Measurements from ENCODE around the gene TPCN1.
"Not testable (repeated sequence)": the region's sequence is repeated elsewhere in the genome, so short reads cannot be mapped to it uniquely, and the experiment has no call there.

Gene TPCN1

DNA sequence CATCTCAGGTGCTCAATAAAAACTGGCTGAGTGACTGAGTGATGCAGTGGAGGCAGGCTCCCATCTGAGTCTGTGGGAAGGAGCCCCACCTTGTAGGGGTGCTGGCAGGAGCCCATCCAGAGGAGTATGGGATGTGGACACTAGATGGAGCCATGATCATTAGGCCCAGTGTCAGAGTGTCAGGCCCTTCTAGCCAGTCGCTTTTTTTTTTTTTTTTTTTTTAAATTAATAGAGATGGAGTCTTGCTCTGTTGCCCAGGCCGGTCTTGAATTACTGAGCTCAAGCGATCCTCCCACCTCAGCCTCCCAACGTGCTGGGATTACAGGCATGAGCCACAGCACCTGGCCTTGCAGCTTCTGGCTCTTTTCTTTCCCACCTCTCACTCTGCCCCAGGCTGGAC is 24.3 kb upstream of the TPCN1 start:
- peak; percentile 32 for DNase-seq (ENCODE audit: low read depth)

DNA sequence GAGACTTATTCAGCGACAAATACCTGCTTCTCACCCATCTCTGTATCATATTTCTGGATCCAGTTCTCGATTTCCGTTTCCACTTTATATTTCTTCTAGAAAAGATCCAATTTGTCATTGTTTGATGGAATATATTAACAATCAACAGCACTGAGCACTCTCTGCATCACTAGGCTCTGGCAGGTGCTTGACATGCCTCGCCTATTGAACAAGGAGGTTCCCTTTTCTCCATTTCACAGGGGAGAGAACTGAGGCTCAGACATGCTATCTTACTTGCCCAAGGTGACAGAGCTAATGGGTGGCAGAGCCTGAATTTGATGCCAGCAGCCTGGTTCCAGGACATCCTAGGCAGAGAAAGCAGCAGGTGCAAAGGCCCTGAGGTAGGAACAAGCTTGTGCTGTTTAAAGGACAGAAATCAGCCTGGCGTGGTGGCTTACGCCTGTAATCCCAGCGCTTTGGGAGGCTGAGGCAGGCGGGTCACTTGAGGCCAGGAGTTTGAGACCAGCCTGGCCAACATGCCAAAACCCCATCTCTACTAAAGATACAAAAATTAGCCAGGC is 23.7 kb upstream of the TPCN1 start:
- no peak for DNase-seq (ENCODE audit: low read depth)

DNA sequence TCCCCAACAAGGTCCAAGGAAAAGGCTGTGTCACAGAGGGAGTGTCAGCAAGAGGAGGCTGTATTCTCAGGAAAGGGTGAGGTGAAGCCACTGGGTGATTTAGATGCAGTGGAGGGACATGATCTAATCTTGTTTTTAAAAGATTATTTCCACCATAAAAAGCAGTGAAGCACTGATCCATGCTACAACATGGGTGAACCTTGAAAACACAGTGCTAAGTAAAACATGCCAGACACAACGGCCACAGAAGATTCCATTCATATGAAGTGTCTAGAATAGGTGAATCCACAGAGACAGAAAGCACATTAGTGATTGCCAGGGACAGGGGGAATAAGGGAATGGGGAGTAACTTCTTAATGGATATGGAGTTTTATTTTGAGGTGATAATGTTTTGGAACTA is 23.0 kb upstream of the TPCN1 start:
- DNase-seq (ENCODE audit: low read depth) = no peak

DNA sequence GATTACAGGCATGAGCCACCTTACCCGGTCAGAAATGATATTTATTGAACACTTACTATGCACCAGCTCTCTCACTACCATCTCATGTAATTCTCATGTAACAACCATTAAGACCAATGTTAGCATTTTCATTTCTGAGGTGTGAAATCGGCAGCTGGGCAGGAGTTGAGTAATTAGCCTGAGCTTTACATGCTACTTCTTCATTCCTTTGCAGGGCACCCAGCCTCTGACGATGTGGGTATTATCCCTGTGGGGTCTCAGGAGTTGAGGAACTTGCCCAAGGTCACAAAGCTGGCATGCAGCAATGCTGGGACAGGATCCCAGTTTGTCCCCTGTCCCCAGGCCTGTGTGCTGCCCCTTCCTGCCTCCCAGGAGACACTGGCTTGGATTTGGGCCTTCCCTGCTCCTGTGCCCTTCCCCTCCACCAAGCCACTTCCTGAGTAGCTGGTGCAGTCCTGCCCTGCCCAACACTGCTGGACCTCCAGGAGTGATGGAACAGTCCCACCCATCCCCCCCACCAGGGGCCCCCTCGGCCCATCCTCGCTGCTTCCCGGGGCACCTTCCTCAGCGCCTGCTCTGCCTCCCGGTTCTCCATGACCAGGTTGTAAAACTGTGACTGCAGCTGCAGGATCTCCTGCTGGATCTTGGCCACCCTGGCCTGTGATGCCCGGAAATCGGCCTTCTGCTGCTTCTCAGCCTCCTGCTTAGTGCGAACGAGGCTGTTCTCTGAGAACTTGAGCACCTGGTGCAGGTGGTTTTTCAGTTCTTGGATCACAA is 21.1 kb upstream of the TPCN1 start:
- DNase-seq (ENCODE audit: low read depth) = no peak

DNA sequence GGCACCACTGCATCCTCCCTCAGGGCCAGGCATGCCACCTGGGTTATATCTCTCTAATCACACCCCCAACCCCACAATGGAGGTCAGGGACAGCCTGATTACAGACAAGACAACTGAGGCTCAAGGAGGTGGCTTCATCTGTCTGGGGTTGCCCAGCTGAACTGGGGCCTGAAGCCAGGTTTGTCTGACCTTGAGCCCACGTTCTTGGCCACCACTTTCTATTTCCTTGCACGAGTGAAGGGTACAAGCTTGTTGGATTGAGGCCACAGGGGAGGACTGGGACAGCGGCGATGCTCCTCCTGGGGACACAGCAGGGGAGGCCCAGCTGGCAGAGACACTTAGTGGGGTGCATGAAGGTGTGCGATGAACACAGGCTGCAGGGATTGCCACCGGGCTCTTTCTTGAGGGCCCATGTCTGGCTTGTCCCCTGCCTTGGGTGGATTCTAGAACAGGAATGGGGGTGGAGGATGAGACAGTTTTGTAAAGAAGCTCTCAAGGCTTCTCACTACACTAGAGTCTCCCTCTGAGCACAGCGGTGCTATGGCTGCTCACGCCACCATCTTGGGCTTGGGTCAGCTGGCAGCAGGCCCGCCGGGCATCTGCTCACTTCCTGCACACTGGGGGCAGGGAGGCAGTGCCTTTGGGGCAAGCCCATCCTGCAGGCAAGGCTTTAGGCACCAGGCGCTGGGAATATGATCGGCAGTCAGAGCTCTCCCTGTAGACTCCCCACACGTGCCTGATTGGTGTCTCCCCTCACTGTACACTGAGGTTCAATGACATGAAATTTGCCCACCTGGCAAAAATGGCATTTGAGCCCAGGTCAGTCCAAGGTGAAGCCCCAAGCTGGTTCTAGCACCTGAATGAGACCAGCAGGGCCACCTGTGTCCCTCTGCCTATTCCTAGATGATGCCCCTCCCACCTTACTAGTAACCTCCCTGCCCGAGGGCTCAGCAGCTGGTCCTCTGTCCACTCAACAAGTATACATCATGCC is 19.8 kb upstream of the TPCN1 start:
- DNase-seq (ENCODE audit: low read depth) = no peak

DNA sequence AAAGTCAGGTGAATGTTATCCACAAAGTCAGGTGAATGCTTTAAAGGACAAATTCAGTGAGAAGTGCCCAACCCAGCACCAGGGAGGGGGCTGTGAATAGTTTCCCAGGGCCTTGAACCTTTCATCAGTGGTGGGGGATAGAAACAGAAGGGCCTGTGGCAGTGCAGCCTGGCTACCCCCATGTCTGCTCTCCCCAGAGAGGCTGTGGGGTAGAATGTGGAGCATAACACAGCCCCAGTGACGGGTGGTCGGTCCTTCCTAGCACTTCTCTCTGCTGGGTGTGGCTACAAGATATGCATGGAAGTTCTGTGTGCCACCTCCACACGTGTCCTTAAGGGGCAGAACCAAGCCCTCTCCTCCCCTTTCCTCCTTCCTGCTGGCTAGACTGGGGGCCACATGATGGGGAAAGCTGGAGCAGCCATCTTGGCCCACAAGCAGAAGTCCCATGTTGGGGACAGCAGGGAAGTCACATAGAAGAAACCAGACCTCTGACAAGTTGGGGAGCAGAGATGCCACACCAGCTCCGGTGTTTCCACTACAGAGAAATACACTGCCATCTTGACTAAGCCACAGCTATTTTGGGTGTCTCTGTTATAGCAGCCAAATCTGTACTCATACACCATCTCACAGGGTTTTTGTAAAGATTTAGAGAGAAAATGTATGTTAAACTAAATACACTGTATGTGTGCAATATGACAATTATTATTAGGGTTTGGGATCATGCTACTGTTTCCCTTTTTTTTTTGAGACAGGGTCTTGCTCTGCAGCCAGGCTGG is 18.8 kb upstream of the TPCN1 start:
- no peak for DNase-seq (ENCODE audit: low read depth)

DNA sequence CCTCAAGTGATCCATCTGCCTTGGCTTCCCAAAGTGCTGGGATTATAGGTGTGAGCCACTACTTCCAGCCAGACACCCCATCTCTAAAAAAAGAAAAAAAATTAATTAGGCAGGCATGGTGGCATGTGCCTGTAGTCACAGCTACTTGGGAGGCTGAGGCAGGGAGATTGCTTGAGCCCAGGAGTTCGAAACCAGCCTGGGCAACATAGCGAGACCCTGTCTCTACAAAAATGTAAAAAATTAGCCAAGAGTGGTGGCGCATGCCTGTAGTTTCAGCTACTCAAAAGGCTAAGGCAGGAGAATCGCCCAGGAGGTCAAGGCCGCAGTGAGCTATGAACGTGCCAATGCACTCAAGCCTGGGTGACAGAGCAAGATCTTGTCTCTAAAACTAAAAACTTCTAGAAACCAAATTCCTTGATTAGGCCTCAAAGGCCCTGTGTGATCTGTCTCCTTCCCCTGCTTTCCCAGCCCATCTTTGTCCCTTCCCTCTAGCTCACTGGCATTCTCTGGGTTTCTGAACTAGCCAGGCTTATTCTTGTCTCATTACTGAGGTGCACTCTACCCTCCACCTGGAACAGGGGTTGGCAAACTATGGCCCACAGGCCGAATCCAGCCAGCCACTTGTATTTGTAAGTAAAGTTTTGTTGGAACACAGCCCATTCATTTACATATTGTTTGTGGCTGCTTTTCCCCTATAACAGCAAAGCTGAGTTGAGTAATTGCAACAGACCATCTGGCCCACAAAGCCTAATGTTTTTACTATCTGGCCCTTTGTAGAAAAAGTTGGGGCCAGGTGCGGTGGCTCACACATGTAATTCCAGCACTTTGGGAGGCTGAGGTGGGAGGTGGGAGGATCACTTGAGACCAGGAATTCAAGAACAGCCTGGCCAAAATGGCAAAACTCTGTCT is 17.2 kb upstream of the TPCN1 start:
- no peak for DNase-seq (ENCODE audit: low read depth)

DNA sequence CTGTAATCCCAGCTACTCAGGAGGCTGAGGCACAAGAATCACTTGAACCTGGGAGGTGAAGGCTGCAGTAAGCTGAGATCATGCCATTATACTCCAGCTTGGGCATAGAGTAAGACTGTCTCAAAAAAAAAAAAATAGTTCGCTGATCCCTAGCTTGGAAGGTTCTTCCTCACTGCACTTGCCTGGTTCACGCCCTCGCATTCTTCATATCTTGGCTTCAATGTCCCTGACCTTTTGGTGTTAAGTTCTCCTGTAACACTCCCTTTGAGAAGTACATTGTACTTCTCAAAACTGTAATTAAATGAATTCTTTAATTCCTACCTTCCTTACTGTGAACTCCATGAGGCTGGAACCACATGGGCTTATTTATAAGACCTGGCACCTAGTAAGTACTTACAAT is 16.5 kb upstream of the TPCN1 start:
- DNase-seq (ENCODE audit: low read depth) = no peak

DNA sequence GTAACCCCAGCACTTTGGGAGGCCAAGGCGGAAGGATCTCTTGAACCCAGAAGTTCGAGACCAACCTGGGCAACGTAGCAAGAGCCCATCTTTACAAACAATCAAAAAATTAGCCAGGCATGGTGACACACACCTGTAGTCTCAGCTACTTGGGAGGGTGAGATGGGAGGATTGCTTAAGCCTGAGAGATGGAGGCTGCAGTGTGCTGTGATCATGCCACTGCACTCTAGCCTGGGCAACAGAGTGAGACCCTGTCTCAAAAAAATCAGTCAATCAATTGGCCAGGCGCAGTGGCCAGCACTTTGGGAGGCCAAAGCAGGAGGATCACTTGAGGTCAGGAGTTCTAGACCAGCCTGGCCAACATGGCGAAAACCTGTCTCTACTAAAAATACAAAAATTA is 14.5 kb upstream of the TPCN1 start:
- not testable (repeated sequence) for DNase-seq (ENCODE audit: low read depth)

DNA sequence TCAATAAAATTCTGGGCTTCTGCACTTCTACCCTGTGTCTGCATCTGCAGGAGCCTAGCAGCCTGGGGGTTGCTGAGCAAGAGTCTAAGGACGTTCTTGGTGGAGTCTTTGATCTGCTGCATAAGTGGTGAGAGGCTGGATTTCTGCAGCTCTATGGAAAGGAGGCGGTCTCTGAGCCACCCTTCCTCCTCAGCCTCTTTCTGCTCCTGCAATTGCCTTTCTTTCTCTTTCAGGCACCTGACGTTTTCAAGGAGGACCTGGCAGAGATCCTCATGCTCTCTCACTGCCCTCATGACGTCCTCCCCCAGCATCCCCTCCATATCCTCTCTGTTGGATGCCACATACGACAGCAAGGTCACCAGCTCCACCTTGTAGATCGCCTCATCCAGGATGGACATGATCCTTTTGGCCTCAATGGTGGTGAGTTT is 13.6 kb upstream of the TPCN1 start:
- no peak for DNase-seq (ENCODE audit: low read depth)

DNA sequence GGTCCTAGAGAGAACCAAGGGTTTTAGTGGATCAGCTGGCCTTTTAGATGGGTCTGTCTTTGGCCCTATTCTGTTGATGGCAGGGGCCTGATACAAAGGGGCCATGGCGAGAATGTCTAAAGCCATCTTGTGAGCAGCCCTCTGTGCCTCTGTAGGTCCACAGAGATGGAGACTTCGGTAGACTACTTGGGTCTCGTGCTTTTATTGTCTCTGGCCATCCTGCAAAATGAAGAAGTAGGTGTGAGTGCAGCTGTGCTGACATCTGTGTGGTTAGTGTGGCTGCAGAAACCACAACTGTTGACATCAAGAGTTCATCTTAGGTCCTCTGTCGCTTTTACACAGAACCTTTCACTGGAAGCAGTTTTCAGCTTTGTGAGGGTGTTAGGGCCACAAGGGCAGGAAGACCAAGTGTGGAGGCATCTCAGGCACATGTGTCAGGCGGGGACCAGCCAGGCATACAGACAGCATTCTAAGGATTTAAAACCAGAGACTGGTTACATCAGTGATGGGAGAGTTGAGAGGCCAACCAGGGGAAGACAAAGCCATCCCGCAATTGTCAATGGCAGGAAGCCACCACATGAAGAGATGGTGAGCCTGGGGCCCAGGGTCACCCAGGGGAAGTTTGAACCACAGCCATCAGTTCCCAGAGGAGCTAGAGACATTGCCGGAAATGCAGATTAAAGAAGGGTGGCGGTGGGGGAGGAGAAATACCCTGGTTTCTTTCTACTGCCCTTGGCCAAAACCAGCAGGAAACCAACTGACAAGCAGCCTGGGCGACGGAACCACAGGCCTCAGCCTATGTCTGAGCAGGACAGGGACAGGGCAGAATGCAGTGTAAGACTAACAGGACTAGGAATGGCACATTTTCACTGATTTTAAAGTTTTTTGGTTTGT is 13.0 kb upstream of the TPCN1 start:
- no peak for DNase-seq (ENCODE audit: low read depth)

DNA sequence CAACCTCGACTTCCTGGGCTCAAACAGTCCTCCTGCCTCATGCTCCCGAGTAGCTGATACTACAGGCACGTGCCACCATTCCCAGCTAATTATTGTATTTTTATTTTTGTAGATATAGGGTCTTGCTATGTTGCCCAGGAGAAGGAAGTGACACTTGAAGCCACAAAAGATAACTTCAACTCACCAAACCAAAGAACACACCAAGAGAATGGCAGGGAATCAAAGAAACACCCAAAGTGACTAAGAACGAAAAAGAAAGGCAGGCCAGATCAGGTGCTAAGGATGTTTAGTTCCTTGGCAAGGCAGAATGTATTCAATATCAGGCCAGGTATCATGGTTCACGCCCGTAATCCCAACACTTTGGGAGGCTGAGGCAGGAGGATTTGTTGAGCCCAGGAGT is 10.1 kb upstream of the TPCN1 start:
- DNase-seq (ENCODE audit: low read depth) = no peak

DNA sequence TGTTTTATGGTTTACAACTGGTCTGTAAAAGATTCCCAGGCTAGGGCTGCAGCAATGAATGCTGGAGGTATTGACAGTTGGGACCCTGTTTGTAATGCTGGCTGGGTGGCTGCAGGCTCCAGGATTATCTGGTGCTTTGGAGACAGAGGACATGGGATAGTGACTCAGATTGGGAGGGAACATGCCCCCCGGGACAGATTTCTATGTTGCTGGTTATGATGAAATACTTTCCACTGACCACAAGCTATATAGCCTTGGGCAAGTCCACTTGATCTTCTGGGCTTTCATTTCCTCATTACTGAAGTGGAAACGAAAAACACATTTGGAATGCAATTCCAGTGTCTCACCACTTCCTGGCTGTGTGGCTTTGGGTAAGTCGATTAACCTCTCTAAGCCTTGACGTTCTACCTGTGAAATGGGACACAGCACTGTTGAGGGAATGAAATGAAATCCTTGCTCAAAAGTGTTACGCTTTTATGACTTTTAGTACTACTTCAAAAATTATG is 6.3 kb upstream of the TPCN1 start:
- no peak for DNase-seq (ENCODE audit: low read depth)

DNA sequence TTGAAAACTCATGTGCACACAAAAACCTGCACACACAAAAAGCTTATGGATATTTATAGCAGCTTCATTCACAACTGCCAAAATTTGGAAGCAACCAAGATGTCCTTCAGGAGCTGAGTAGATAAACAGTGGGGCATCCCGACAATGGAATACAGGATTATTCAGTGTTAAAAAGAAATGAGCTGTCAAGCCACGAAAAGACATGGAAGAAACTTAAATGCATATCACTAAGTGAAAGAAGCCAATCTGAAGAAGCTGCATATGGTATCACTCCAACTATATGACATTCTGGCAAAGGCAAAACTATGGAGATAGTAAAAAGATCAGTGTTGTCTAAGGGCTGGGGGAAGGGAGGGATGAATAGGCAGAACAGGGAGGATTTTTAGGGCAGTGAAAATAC is 5.2 kb upstream of the TPCN1 start:
- no peak for DNase-seq (ENCODE audit: low read depth)

DNA sequence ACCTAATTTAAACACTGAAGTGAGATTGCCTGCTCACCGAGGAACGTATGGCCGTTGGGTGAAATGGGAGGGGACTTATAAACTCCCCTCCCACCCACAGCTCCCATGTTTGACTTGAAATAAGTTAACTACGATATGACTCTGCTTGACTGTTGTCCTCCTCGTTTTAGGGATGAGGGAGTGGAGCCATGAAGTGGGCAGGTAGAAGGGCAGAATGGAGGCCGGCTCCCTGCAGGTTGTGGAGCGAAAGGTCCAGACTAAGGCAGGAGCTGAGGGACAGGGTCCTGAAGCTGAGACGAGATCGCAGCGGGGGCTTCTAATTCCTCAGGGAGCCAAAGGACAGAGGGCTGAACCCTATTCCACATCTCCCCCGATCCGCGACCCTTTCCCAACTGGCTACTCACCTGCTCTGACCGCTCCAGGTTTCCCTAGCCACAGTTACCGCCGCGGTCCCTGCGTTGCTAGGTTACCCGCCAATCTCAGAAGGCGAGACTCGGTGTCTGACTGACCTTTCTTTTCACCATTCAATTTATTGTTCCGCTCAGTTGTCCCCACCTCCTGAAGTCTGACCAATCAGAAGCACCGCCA is 577 bp upstream of the TPCN1 start:
- no peak for DNase-seq (ENCODE audit: low read depth)

DNA sequence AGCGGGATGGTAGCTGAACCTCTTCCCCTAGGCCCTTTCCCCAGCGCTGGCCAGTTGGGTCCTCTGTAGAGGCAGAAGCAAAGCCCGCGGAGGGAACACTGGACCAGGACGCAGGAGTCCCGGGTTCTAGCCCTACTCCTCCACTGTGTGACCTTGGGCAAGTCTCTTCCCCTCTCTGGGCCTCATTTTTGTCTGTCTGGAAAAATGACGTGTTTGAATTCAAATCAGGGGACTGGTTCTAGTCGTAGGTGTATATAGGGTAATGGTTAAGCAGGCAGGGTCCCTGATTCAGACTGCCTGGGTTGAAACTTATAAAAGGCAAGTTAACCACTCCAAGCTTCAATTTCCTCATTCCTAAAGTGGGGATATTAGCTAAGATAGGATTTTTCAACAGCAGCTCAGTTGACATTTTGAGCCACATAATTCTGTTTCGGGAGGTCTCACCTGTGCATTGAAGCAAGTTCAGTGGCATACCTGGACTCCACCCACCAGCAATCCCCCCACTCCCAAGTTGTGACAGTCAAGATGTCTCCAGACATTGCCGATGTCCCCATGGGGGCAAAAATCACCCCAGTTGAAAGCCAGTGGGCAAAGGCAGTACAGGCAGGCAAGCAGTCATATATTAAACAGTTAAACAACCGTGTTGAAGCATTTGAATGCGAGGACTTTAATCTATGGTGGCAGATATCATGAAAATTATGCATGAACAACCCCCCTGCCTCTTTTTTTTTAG is 899 bp downstream of the TPCN1 start:
- DNase-seq (ENCODE audit: low read depth) = no peak

DNA sequence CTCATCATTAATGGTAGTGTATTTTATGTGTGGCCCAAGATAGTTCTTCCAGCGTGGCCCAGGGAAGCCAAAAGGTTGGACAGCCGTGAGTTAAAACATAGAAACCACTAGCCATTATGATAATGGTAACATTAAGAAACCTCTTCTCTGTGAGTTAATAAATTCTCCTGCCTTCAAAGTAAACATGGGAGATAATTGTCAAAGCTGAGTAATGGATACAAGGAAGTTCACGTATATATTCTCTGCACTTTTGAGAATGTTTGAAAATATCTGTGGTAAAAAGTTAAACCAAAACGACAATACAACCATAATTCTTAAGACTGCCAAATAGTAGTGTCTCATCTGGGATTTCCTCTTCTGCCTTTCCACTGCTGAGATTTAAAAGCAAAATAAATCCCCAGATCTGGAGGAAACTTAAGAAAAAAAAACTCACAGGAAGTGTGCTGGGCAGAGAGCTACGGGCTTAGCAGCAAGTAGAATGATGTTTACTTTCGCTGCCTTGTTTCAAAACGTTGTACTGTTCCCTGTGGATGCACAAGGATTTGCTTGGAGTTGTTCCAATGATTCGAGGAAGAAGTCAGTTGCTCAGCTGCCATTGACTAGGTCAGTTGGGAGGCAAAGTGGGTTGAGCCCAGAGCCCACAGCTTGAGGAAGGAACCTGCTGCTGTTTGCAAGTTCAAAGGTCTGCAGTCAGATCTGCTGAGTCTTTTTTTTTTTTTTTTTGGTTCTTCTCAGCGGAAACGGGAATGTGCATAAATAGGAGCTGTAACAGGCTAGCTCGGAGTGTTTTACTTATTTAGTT is 1.7 kb downstream of the TPCN1 start:
- DNase-seq (ENCODE audit: low read depth) = no peak

DNA sequence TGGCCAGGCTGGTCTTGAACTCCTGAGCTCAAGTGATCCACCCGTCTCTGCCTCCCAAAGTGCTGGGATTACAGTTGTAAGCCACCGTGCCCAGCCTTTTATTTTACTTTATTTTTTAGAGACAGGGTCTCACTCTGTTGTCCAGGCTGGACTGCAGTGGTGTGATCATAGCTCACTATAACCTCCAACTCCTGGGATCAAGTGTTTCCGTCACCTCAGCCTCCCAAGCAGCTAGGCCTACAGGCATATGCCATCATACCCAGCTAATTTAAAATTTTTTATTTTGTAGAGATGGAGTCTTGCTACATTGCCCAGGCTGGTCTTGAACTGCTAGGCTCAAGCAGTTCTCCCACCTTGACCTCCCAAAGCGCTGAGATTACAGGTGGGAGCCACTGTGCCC is 3.7 kb downstream of the TPCN1 start:
- no peak for DNase-seq (ENCODE audit: low read depth)
